Heart left ventricle (tissue), 16 donors: ENCODE data around the gene ARHGAP15. TPM values are rescaled to one million over a fixed set of nuclear protein-coding genes. Genes with fewer than 3 reads are reported as not detected.

Experiments
- ATAC-seq, 4 donors: fragments of 200-7000 bp; cut with Tn5 transposase; one replicate each; pipeline ENCODE4 v1.9.1; 2020 to 2022; ENCODE audit warnings: moderate library complexity in 4 of 4, mild to moderate bottlenecking in 3 of 4, moderate number of reproducible peaks in 1 of 4
- DNase-seq, 5 donors: peaks; one replicate each; pipeline ENCODE4 v3.0.0-alpha.2; 2020
- H3K27ac ChIP-seq, 12 donors: fragments of 200-600 bp; sonication (generic) in 4 of 12; one replicate each; pipeline versions ENCODE4 v1.5.0 to v1.8.0; 2016 to 2022; ENCODE audit warnings: mild to moderate bottlenecking in 2 of 12
- H3K27me3 ChIP-seq, 9 donors: fragments of 200-600 bp; sonication (generic) in 2 of 9; one replicate each; pipeline versions ENCODE4 v1.5.1 to v1.8.0; 2016 to 2022; ENCODE audit warnings: mild to moderate bottlenecking in 3 of 9
- H3K36me3 ChIP-seq, 9 donors: fragments of 200-600 bp; sonication (generic) in 2 of 9; one replicate each; pipeline versions ENCODE4 v1.5.0 to v1.8.0; 2018 to 2022; ENCODE audit warnings: mild to moderate bottlenecking in 2 of 9
- H3K4me1 ChIP-seq, 12 donors: fragments of 200-600 bp; sonication (generic) in 4 of 12; one replicate each; pipeline versions ENCODE4 v1.5.0 to v1.8.0; 2016 to 2022; ENCODE audit warnings: mild to moderate bottlenecking in 3 of 12
- H3K4me3 ChIP-seq, 12 donors: fragments of 200-600 bp; sonication (generic) in 4 of 12; one replicate each; pipeline versions ENCODE4 v1.5.0 to v1.8.0; 2017 to 2022; ENCODE audit warnings: mild to moderate bottlenecking in 9 of 12, moderate library complexity in 4 of 12
- H3K9me3 ChIP-seq, 12 donors: fragments of 200-600 bp; sonication (generic) in 4 of 12; one replicate each; pipeline versions ENCODE4 v1.5.0 to v1.8.0; 2016 to 2022; ENCODE audit warnings: mild to moderate bottlenecking in 1 of 12
- POLR2A ChIP-seq, 2 donors: fragments of 450-650 bp; IDR thresholded peaks; one replicate each; pipeline ENCODE4 v1.6.1; 2017; ENCODE audit warnings: antibody characterized with exemption in 2 of 2, mild to moderate bottlenecking in 2 of 2, moderate library complexity in 2 of 2
- WGBS, 4 donors: extraction: QIAGEN DNeasy Blood & Tissue Kit in 2 of 4; methylation state at CpG; one replicate each; pipeline versions ENCODE4 v1.1.5 to v1.1.7; 2013 to 2018; 5-methylcytosine and 5-hydroxymethylcytosine counted together
- intact Hi-C, 10 donors: fragments of 100-400 bp; cut with DNase I; formaldehyde crosslinking; loops; one replicate each; pipeline versions ENCODE4 v1.11.1 to v1.14.2; 2022
- polyA plus RNA-seq, 2 donors: library from polyadenylated mRNA; stranded (reverse); fragments of 200-250 nt; gene quantifications; one replicate each; pipeline ENCODE4 v1.2.3, GENCODE V29; 2013
- total RNA-seq, 9 donors: library from RNA; depleted of rRNA in 2 of 9; stranded (reverse); fragments of >200 nt in 2 of 9; fragmentation: NEBNext Ultra II Directional in 3 of 9; extraction: Animal tissue kit (Norgen Biotek cat#: 25700) in 3 of 9; gene quantifications; one replicate each; pipeline versions ENCODE4 v1.1.0 to v1.2.4, GENCODE V29; 2016 to 2023
- TF ChIP-seq, protein P1 (sequence below), 12 donors: fragments of 200-600 bp; sonication (generic) in 4 of 12; IDR thresholded peaks; one replicate each; pipeline versions ENCODE4 v1.5.0 to v1.8.0; 2018 to 2022; ENCODE audit warnings: antibody characterized with exemption in 12 of 12, mild to moderate bottlenecking in 5 of 12
- donor health status: ischemic (EF 13 %, LVEDD 7.1; RV severe dilation, severe dysfunction).
- donor health status: healthy with polysubstance abuse.
- donor health status: DM: no; HTN: yes; CAD: no.
- donor health status: DM: no; HTN: no; CAD: no.
- donor health status: ischemic (EF 25% LVEDD 6.9; RV normal size, moderate dysfunction).
- donor health status: ischemic (EF 25% LVEDD 5.7; RV mildly dilated, moderate dysfunction).
- donor health status: healthy.
- donor health status: DM: yes; HTN: yes; CAD: no.
- donor health status: ischemic (EF 35%, LVEDD 5.7; RV mildly dilated, moderate dysfunction).
- donor health status: nonischemic (EF 11% LVEDD 7.7; RV severe dilation, severe dysfunction).
- donor health status: DM: yes; HTN: yes; CAD: no.
- donor health status: PGD.
- donor health status: ischemic (EF 29% LVEDD 5.4; RV normal size, mild dysfunction).
- donor health status: nonischemic (EF 23%, LVEDD 6.1; RV moderate dilation, normal function).

ARHGAP15 gene
- total and polyA plus RNA-seq, 11 donors = 1.3 to 8.7 (median 3.3) TPM

DNA sequence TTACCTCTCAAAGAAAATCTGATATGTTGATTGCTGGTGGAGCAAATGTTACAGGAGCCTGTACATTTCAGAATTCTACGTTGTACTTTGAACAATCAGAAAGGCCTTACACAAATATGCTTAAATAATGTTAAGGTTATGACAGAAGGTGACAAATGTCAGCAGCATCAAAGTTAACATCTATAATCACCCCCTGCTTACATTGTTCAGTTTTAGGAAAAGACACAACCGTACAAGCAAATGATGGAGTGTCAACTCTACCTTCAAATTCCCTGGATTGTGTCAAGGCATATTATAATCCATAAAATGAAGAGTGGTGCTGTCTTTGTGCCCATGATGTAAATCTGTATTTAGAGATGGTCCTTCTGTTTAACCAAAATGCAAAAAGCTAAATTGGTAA lies 465.5 kb downstream of the ARHGAP15 start:
- H3K4me3 ChIP-seq = no peak overlapping the region

DNA sequence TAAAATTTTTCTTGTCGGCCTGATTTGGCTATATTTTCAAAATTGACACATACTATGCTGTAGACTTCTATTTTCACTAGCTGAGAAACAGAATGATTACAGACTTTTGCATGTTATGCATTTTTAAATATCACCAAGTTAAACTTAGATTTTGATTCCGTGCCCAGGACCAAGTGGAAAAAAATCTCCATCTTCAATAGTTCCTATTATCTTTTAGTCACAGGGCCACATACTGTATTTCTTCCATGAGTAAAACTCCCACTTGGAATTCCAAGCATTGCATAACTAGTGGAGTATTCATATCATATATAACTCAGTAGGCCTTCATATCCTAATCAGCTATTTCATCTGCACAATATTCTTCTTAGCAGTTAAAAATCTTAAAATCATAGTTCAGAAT lies 470.9 kb downstream of the ARHGAP15 start:
- Histone ChIP-seq H3K36me3 (no peaks in the 10 kb centered on the region), H3K9me3 (no peaks in the 10 kb centered on the region), H3K27ac (no peak overlapping the region), H3K4me1 (peaks cover 0 to 4% (median 0%) of the 10 kb centered on the region in 12 donors), H3K27me3 (no peaks in the 10 kb centered on the region), H3K4me3 (no peak overlapping the region)
- intact Hi-C loops = no loop called here
- 48 to 60% (median 56%) methylated on average over 2 of the region's 2 CpGs for whole genome bisulfite sequencing, 4 donors
- ATAC-seq (no peak), DNase-seq (no peak)
- no peak for TF ChIP-seq POLR2A (IDR thresholded peaks at IDR 0.05)
- TF ChIP-seq, protein P1, sequence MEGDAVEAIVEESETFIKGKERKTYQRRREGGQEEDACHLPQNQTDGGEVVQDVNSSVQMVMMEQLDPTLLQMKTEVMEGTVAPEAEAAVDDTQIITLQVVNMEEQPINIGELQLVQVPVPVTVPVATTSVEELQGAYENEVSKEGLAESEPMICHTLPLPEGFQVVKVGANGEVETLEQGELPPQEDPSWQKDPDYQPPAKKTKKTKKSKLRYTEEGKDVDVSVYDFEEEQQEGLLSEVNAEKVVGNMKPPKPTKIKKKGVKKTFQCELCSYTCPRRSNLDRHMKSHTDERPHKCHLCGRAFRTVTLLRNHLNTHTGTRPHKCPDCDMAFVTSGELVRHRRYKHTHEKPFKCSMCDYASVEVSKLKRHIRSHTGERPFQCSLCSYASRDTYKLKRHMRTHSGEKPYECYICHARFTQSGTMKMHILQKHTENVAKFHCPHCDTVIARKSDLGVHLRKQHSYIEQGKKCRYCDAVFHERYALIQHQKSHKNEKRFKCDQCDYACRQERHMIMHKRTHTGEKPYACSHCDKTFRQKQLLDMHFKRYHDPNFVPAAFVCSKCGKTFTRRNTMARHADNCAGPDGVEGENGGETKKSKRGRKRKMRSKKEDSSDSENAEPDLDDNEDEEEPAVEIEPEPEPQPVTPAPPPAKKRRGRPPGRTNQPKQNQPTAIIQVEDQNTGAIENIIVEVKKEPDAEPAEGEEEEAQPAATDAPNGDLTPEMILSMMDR (IDR thresholded peaks at IDR 0.05) = no peak

More for the DNA sequence above, 465.5 kb downstream of the ARHGAP15 start:
- no peaks in the 10 kb centered on the region for H3K4me1 ChIP-seq
- H3K9me3 ChIP-seq = no peaks in the 10 kb centered on the region
- no peaks in the 10 kb centered on the region for H3K27me3 ChIP-seq
- TF ChIP-seq, protein P1 (IDR thresholded peaks at IDR 0.05) = no peak
- TF ChIP-seq POLR2A (IDR thresholded peaks at IDR 0.05) = no peak
- DNase-seq (no peak), ATAC-seq (no peak)
- intact Hi-C loops = no loop called here
- no peak overlapping the region for H3K27ac ChIP-seq
- 45 to 91% (median 58%) methylated on average over 2 of the region's 2 CpGs for WGBS, 4 donors
- H3K36me3 ChIP-seq = no peaks in the 10 kb centered on the region

DNA sequence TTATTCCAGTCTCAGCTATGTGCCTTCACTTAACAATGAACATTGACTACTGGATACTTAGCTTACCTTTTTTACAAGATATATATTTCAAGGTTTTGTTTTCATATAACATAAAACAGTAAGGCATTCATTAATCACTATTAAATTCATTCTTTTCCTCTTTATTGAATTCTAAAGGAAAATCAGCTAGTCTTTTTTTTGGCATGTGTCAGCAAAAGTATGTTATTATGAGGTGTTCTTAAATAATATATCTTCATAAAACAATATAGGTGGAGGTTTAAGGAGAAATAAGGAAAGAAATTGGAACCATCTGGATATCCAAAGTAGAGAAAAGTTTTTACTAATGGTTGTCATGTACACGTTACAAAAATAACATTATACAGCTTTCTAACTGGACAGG lies 472.6 kb downstream of the ARHGAP15 start:
- peaks cover 0 to 4% (median 0%) of the 10 kb centered on the region in 12 donors for H3K4me1 ChIP-seq
- no peak for ATAC-seq
- H3K27ac ChIP-seq = no peak overlapping the region
- no peaks in the 10 kb centered on the region for H3K27me3 ChIP-seq
- 59 to 71% (median 68%) methylated on average over 1 of the region's 1 CpG for WGBS, 4 donors
- no peak overlapping the region for H3K4me3 ChIP-seq
- no peaks in the 10 kb centered on the region for H3K9me3 ChIP-seq
- TF ChIP-seq POLR2A (IDR thresholded peaks at IDR 0.05) = no peak
- TF ChIP-seq, protein P1 (IDR thresholded peaks at IDR 0.05) = no peak
- no peaks in the 10 kb centered on the region for H3K36me3 ChIP-seq
- intact Hi-C loops = no loop called here
- DNase-seq = no peak

DNA sequence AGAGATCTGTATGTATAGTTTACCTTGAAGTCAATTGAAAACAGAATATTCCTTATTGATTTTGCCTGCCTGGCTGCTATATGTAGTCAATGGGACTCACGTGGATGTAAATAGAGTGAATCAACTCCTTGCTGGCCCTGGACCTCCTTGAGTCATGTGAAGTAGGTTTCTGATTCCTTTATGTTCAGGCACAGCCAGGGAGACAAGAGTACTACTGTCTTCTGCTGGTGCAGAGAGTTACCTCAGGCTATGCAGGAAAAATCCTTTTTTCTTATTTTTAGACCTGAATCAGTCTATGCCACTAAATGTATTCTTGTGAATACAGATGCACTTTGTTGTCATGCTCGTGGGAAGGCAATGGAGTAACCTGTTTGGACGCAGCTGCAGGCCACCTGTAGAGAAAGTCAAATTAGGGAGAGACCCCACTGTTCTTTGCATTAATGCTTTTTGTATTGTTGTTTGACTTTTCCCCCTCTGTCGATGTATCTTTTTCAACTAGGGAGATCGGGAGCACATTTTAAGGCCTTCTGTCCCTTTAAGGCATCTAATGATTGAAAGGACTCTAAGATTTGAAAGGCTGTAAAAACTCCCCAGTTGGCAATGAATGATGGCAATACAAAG lies 473.9 kb downstream of the ARHGAP15 start:
- no peak for DNase-seq
- no peaks in the 10 kb centered on the region for H3K36me3 ChIP-seq
- intact Hi-C loops = no loop called here
- H3K27me3 ChIP-seq = no peaks in the 10 kb centered on the region
- no peak overlapping the region for H3K27ac ChIP-seq
- H3K4me1 ChIP-seq = peaks cover 0 to 9% (median 0%) of the 10 kb centered on the region in 12 donors
- H3K4me3 ChIP-seq = no peak overlapping the region
- H3K9me3 ChIP-seq = no peaks in the 10 kb centered on the region
- ATAC-seq = no peak
- WGBS, 4 donors = 72 to 81% (median 74%) methylated on average over 5 of the region's 5 CpGs
- no peak for TF ChIP-seq POLR2A (IDR thresholded peaks at IDR 0.05)
